HG03196 (cell line): ENCODE measurements around the gene SLC9C1.

ENCODE experiments used
- ATAC-seq: cut with Tn5 transposase; IDR thresholded peaks from one replicate; pipeline ENCODE4 v1.9.1; 2021; ENCODE audit not compliant: unreplicated experiment

SLC9C1 gene

GRCh38 chr3:112307557-112307956, 13.5 kb upstream of the SLC9C1 start:
- ATAC-seq = no peak

GRCh38 chr3:112306825-112307224, 12.8 kb upstream of the SLC9C1 start:
- ATAC-seq = no peak

- no peak for ATAC-seq
These were observed 10.6 kb upstream of the SLC9C1 start for GRCh38 chr3:112304611-112305010.

- no peak for ATAC-seq
These were observed 9.8 kb upstream of the SLC9C1 start for GRCh38 chr3:112303764-112304325.

- ATAC-seq = no peak
These were observed 9.1 kb upstream of the SLC9C1 start for GRCh38 chr3:112302881-112303763.

GRCh38 chr3:112302150-112302830, 8.3 kb upstream of the SLC9C1 start:
- ATAC-seq = no peak

- ATAC-seq = no peak
These were observed 4.8 kb upstream of the SLC9C1 start for GRCh38 chr3:112298781-112299180.

GRCh38 chr3:112297714-112298113, 3.7 kb upstream of the SLC9C1 start:
- ATAC-seq = no peak

GRCh38 chr3:112289011-112289410, 5.0 kb downstream of the SLC9C1 start:
- ATAC-seq = no peak

GRCh38 chr3:112280266-112280665, 13.8 kb downstream of the SLC9C1 start:
- ATAC-seq = no peak

GRCh38 chr3:112273536-112273935, 20.5 kb downstream of the SLC9C1 start:
- no peak for ATAC-seq

GRCh38 chr3:112261742-112262141, 32.3 kb downstream of the SLC9C1 start:
- ATAC-seq = no peak

- no peak for ATAC-seq
These were observed 33.5 kb downstream of the SLC9C1 start for GRCh38 chr3:112260563-112260962.

GRCh38 chr3:112253301-112253971, 40.6 kb downstream of the SLC9C1 start:
- ATAC-seq = no peak

GRCh38 chr3:112247900-112248299, 46.1 kb downstream of the SLC9C1 start:
- peak; percentile 49 for ATAC-seq

- no peak for ATAC-seq
These were observed 46.7 kb downstream of the SLC9C1 start for GRCh38 chr3:112247350-112247749.

- no peak for ATAC-seq
These were observed 60.9 kb downstream of the SLC9C1 start for GRCh38 chr3:112233083-112233482.

- ATAC-seq = no peak
These were observed 62.3 kb downstream of the SLC9C1 start for GRCh38 chr3:112231727-112232126.

- ATAC-seq = no peak
These were observed 64.0 kb downstream of the SLC9C1 start for GRCh38 chr3:112230033-112230432.

- no peak for ATAC-seq
These were observed 65.2 kb downstream of the SLC9C1 start for GRCh38 chr3:112228786-112229185.

GRCh38 chr3:112200317-112200666, 93.7 kb downstream of the SLC9C1 start:
- no peak for ATAC-seq
